Kidney (tissue), 14 donors: ENCODE results near the gene PIAS4. TPM values are rescaled to one million over a fixed set of nuclear protein-coding genes. Genes with fewer than 3 reads are reported as not detected.
"Not testable (repeated sequence)": the region's sequence is repeated elsewhere in the genome, so short reads cannot be mapped to it uniquely, and the experiment has no call there.

ENCODE experiments used
- DNase-seq, 5 donors: peaks; one replicate each; pipeline ENCODE4 v3.0.0-alpha.2; 2013 to 2020
- FAIRE-seq: peaks from 2 replicates; lab custom pipeline; 2012; peaks lifted over from hg19 to GRCh38; lab: Jason Lieb, UNC
- H3K27ac ChIP-seq, 2 donors: one replicate each; pipeline ENCODE4 v1.7.0; 2013; ENCODE audit warnings: low read depth in 2 of 2, low read length in 2 of 2, inconsistent platforms in 1 of 2
- H3K27me3 ChIP-seq: one replicate; pipeline ENCODE4 v1.7.1; 2013; ENCODE audit warnings: low read length, inconsistent platforms; ENCODE audit not compliant: control insufficient read depth, insufficient read depth
- H3K36me3 ChIP-seq, 3 donors: one replicate each; pipeline versions ENCODE4 v1.7.0 to v1.7.1; 2013; ENCODE audit warnings: low read length in 3 of 3, control low read depth in 1 of 3, inconsistent platforms in 1 of 3; ENCODE audit not compliant: insufficient read depth in 3 of 3, control insufficient read depth in 2 of 3
- H3K4me1 ChIP-seq, 3 donors: one replicate each; pipeline versions ENCODE4 v1.7.0 to v1.7.1; 2013; ENCODE audit warnings: low read length in 3 of 3, inconsistent platforms in 1 of 3, low read depth in 1 of 3; ENCODE audit not compliant: control insufficient read depth in 2 of 3, insufficient read depth in 2 of 3
- H3K4me3 ChIP-seq, 3 donors: one replicate each; pipeline versions ENCODE4 v1.7.0 to v1.8.1; 2013; ENCODE audit warnings: low read length in 3 of 3, control low read depth in 1 of 3, inconsistent platforms in 1 of 3
- H3K9ac ChIP-seq, 3 donors: one replicate each; pipeline versions ENCODE4 v1.7.0 to v1.7.1; 2013; ENCODE audit warnings: low read length in 3 of 3, control low read depth in 1 of 3, inconsistent platforms in 1 of 3
- H3K9me3 ChIP-seq, 3 donors: one replicate each; pipeline versions ENCODE4 v1.7.0 to v1.7.1; 2013; ENCODE audit warnings: low read length in 3 of 3, control low read depth in 1 of 3, inconsistent platforms in 1 of 3; ENCODE audit not compliant: control insufficient read depth in 2 of 3, insufficient read depth in 1 of 3
- intact Hi-C: fragments of 100-400 bp; cut with DNase I; formaldehyde crosslinking; loops from one replicate; pipeline ENCODE4 v1.11.1; 2022
- polyA plus RNA-seq: library from polyadenylated mRNA; stranded (reverse); fragments of 350-450 nt; fragmentation: Illumina TruSeq; extraction: RNeasy Lipid Tissue Mini Kit (QIAGEN cat#74804); gene quantifications from one replicate; pipeline ENCODE4 v1.2.3, GENCODE V29; 2014; ENCODE audit warnings: low read depth, low replicate concordance; ENCODE audit not compliant: insufficient read depth
- total RNA-seq: library from RNA; stranded (reverse); fragmentation: NEBNext Ultra II Directional; extraction: Animal tissue kit (Norgen Biotek cat#: 25700); gene quantifications from one replicate; pipeline ENCODE4 v1.2.1, GENCODE V29; 2021
- TF ChIP-seq, protein P1 (sequence below): IDR thresholded peaks from 3 replicates; pipeline ENCODE4 v1.5.1; 2012; ENCODE audit warnings: mild to moderate bottlenecking, moderate library complexity, borderline replicate concordance; ENCODE audit not compliant: insufficient read depth; ENCODE audit errors: extremely low read depth
- donor health status: control.
- donor health status: control.
- donor health status: control.
- donor health status: control.
- donor health status: control.
- donor health status: DM: yes; HTN: yes; CAD: no.
- donor health status: Normal renal cell carcinoma (clear cell type).

Gene PIAS4
- total and polyA plus RNA-seq, 2 donors from 2014 or later = 9.8 to 25.0 TPM

DNA sequence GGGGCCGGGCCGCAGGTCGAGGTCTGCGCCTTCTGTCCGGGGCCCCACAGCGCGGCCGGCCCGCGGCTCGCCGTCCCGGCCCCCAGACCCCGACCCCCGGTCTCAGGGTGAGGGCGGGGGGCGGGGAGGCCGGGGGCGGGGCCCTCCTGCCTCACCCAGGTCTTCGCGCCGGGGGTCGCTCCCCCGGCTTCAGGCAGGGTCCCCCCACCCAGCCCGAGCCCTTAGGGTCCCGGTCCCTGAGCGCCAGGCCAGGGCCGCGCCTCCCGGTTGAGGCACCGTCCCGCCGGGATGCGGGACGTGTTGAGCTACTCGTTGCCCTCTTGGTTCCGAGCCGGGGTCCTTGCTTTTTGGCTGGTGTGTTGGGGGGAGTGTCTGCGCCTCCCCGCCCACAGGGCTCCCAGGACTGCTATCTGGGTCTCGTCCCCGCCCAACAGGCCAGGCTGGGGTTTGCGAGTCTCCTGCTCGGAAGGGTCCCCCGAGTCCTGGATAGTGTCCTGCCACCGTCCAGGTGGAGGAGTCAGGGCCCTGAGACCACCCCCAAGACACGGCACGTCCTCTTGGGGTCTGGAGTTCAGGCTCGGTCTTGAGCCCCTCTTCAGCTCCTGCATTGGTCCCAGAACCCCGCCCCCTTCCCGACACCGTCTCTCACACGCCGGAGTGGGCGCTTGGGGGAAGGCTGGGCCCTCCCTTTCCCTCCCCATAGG, 452 bp downstream of the PIAS4 start:
- intact Hi-C loops = no loop called here
- FAIRE-seq = no peak

DNA sequence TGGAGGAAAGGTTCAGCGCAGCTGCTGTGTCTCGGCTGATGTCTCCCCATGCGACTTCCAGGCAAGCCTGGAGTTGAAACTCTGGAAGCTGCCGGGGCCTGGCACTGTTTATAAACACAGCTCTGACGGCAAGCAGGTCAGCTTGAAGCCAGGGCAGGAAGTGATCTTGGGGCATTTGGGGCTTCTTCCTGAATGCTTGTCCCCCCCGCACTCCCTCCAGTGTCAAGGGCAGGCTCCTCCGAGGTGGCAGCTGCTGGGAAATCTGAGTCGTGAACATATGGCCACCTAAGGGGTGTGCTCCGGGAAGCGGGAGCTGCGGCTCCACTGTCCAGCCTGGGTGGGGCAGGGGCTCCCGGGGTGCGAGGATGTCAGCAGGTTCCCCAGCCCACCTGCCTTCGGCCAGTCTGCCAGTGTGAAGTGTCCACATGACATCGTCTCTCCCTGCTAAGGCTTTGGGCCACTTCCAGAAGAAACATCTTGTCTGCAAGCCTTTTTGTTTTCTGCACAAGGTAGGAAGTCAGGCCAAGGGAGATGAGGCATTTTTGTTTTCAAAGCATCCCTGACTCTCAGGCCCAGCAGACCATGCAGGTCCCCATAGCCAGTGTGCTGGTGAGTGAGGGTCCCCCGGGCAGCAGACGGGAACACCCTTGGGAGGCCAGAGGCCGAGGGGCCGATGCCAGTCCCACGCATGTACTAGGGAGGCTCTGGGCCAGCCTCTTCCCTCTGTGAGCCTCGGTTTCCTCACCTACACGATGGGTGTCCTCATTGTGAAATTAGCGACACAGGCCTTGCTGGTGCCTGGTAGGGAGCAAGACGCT, 2.7 kb downstream of the PIAS4 start:
- intact Hi-C loops = no loop called here
- no peaks in the 10 kb centered on the region for H3K9me3 ChIP-seq
- TF ChIP-seq, protein P1, sequence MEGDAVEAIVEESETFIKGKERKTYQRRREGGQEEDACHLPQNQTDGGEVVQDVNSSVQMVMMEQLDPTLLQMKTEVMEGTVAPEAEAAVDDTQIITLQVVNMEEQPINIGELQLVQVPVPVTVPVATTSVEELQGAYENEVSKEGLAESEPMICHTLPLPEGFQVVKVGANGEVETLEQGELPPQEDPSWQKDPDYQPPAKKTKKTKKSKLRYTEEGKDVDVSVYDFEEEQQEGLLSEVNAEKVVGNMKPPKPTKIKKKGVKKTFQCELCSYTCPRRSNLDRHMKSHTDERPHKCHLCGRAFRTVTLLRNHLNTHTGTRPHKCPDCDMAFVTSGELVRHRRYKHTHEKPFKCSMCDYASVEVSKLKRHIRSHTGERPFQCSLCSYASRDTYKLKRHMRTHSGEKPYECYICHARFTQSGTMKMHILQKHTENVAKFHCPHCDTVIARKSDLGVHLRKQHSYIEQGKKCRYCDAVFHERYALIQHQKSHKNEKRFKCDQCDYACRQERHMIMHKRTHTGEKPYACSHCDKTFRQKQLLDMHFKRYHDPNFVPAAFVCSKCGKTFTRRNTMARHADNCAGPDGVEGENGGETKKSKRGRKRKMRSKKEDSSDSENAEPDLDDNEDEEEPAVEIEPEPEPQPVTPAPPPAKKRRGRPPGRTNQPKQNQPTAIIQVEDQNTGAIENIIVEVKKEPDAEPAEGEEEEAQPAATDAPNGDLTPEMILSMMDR = no peak
- no peak for FAIRE-seq
- H3K27me3 ChIP-seq = no peaks in the 10 kb centered on the region
- peaks cover 0 to 48% (median 3%) of the 10 kb centered on the region in 3 donors for H3K4me1 ChIP-seq
- no peak overlapping the region for H3K27ac ChIP-seq
- peak in 2 of 5 donors; percentile 18 to 35 for DNase-seq
- H3K4me3 ChIP-seq = no peak overlapping the region
- H3K36me3 ChIP-seq = peaks cover 0 to 12% (median 3%) of the 10 kb centered on the region in 3 donors
- no peak overlapping the region for H3K9ac ChIP-seq

More for the DNA sequence above, 452 bp downstream of the PIAS4 start:
- peaks cover 0 to 33% (median 0%) of the 10 kb centered on the region in 3 donors for H3K4me1 ChIP-seq
- H3K27me3 ChIP-seq = no peaks in the 10 kb centered on the region
- peak in 3 of 5 donors; percentile 35 to 76 (median 63) for DNase-seq
- H3K9ac ChIP-seq = peak overlapping the region; percentile 49 to 93 (median 81)
- TF ChIP-seq, protein P1 = no peak
- no peaks in the 10 kb centered on the region for H3K36me3 ChIP-seq
- H3K4me3 ChIP-seq = peak overlapping the region; percentile 63 to 88 (median 87)
- H3K27ac ChIP-seq = no peak overlapping the region
- H3K9me3 ChIP-seq = no peaks in the 10 kb centered on the region

DNA sequence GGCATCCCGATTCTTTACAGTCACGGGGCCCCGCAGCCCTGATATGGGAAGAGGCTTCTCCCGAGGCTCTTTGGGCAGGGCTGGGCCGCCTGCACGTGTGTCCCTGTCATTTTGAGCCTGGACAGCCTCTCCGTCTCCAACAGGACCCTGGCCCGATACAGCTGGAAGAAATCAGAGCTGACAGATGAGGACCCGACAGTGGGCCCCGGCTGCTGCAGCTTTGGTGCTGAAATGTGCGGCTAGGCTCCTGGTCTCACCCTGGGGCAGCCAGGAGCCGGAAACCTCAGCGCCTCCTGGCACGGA, 3.2 kb downstream of the PIAS4 start:
- Histone ChIP-seq H3K9ac (no peak overlapping the region), H3K4me3 (no peak overlapping the region), H3K27me3 (no peaks in the 10 kb centered on the region), H3K27ac (no peak overlapping the region), H3K4me1 (peaks cover 0 to 53% (median 8%) of the 10 kb centered on the region in 3 donors), H3K9me3 (no peaks in the 10 kb centered on the region), H3K36me3 (peaks cover 0 to 12% (median 3%) of the 10 kb centered on the region in 3 donors)
- TF ChIP-seq, protein P1 = no peak
- intact Hi-C loops = no loop called here
- FAIRE-seq = no peak
- peak in 3 of 5 donors; percentile 46 to 77 (median 48) for DNase-seq

DNA sequence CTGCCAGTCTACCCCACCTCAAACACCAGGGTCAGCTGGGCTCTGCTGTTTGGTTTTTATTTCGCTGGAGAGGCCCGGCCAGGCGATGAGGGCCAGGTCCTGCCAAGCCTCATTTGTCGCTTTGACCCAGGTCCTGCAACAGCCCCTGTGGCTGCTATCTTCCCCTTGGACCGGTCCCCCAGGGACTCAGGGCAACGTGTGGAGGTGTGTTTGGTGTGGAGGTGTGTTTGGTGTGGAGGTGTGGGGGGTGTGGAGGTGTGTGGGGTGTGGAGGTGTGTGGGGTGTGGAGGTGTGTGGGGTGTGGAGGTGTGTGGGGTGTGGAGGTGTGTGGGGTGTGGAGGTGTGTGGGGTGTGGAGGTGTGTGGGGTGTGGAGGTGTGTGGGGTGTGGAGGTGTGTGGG, 3.9 kb downstream of the PIAS4 start:
- intact Hi-C loops, FAIRE-seq, H3K27ac ChIP-seq, H3K4me3 ChIP-seq, H3K27me3 ChIP-seq, H3K9ac ChIP-seq, DNase-seq, H3K9me3 ChIP-seq: not testable (repeated sequence)
- Histone ChIP-seq H3K36me3 (peaks cover 0 to 12% (median 3%) of the 10 kb centered on the region in 3 donors), H3K4me1 (peaks cover 0 to 59% (median 14%) of the 10 kb centered on the region in 3 donors)
